Liver (tissue), 3 donors: Measurements from ENCODE around the gene SDF2L1.
"Not testable (repeated sequence)": the region's sequence is repeated elsewhere in the genome, so short reads cannot be mapped to it uniquely, and the experiment has no call there.

Experiments
- EGR1 ChIP-seq, 2 donors: IDR thresholded peaks; 2 replicates each; pipeline ENCODE4 v1.6.1; 2016 to 2018; ENCODE audit warnings: antibody characterized with exemption in 2 of 2, low read depth in 2 of 2
- TAF1 ChIP-seq: conservative IDR thresholded peaks from 2 replicates; pipeline ENCODE4 v1.6.1; 2016; ENCODE audit warnings: antibody characterized with exemption, mild to moderate bottlenecking
- TF ChIP-seq, protein P1 (sequence below): fragments of 150-350 bp; IDR thresholded peaks from 2 replicates; pipeline ENCODE4 v1.5.1; 2017; ENCODE audit warnings: improper control_type of control experiment, low read depth, low read length; ENCODE audit not compliant: missing input control
- TF ChIP-seq, protein P2 (sequence below): IDR thresholded peaks from 2 replicates; pipeline ENCODE4 v1.6.1; 2016; ENCODE audit warnings: antibody characterized with exemption
- donor health status: healthy.
- donor health status: healthy.

GRCh38 chr22:21596356-21597135, 45.6 kb upstream of the SDF2L1 start:
- TF ChIP-seq TAF1; EGR1 (IDR thresholded peaks at IDR 0.05; ENCODE audit: low read depth in 2 of 2): not testable (repeated sequence)
- TF ChIP-seq, protein P1, sequence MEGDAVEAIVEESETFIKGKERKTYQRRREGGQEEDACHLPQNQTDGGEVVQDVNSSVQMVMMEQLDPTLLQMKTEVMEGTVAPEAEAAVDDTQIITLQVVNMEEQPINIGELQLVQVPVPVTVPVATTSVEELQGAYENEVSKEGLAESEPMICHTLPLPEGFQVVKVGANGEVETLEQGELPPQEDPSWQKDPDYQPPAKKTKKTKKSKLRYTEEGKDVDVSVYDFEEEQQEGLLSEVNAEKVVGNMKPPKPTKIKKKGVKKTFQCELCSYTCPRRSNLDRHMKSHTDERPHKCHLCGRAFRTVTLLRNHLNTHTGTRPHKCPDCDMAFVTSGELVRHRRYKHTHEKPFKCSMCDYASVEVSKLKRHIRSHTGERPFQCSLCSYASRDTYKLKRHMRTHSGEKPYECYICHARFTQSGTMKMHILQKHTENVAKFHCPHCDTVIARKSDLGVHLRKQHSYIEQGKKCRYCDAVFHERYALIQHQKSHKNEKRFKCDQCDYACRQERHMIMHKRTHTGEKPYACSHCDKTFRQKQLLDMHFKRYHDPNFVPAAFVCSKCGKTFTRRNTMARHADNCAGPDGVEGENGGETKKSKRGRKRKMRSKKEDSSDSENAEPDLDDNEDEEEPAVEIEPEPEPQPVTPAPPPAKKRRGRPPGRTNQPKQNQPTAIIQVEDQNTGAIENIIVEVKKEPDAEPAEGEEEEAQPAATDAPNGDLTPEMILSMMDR: not testable (repeated sequence)
- TF ChIP-seq, protein P2, sequence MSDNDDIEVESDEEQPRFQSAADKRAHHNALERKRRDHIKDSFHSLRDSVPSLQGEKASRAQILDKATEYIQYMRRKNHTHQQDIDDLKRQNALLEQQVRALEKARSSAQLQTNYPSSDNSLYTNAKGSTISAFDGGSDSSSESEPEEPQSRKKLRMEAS: not testable (repeated sequence)
